H1 (cell line): Measurements from ENCODE around the gene GRP. TPM values are rescaled to one million over a fixed set of nuclear protein-coding genes. Genes with fewer than 3 reads are reported as not detected.

Experiments
- CTCF ChIA-PET: fragments of 300-600 bp; sonication (Branson Sonifier 250); formaldehyde crosslinking; loops from one replicate; lab custom pipeline; 2021; ENCODE audit not compliant: partially characterized antibody; lab: Charles Lee
- POLR2A ChIA-PET: fragments of 300-600 bp; sonication (Branson Sonifier 250); formaldehyde crosslinking; loops from one replicate; lab custom pipeline; 2021; ENCODE audit warnings: inconsistent platforms; ENCODE audit not compliant: partially characterized antibody; lab: Charles Lee
- DNase-seq, 2 experiments: peaks; one replicate each; pipeline versions ENCODE4 v3.0.0 to v3.0.0-alpha.2; 2010 to 2022; ENCODE audit warnings: low spot score in 2 of 2, low read depth in 1 of 2, mixed read lengths in 1 of 2
- FAIRE-seq: peaks from 2 replicates; lab custom pipeline; 2011; peaks lifted over from hg19 to GRCh38; lab: Jason Lieb, UNC
- H2AFZ ChIP-seq: 2 replicates; pipeline ENCODE4 v1.8.1; 2012; ENCODE audit warnings: low read length, inconsistent platforms
- H2AK5ac ChIP-seq: 2 replicates; pipeline ENCODE4 v1.6.1; 2013; ENCODE audit warnings: low read depth, low read length
- H2BK120ac ChIP-seq: replicated peaks from 2 replicates; pipeline ENCODE3; 2013; ENCODE audit warnings: low read depth, low read length, inconsistent platforms
- H2BK12ac ChIP-seq: 2 replicates; pipeline ENCODE4 v1.6.1; 2013; ENCODE audit warnings: low read depth, low read length
- H2BK15ac ChIP-seq: 2 replicates; pipeline ENCODE4 v1.6.1; 2013; ENCODE audit warnings: low read length
- H2BK20ac ChIP-seq: 2 replicates; pipeline ENCODE4 v1.6.1; 2013; ENCODE audit warnings: low read length
- H2BK5ac ChIP-seq: 2 replicates; pipeline ENCODE4 v1.6.1; 2013; ENCODE audit warnings: low read depth, low read length
- H3K14ac ChIP-seq: 2 replicates; pipeline ENCODE4 v1.6.1; 2013; ENCODE audit warnings: inconsistent platforms; ENCODE audit not compliant: insufficient read length
- H3K18ac ChIP-seq: 2 replicates; pipeline ENCODE4 v1.6.1; 2013; ENCODE audit warnings: low read length; ENCODE audit errors: extremely low read depth
- H3K23ac ChIP-seq: 2 replicates; pipeline ENCODE4 v1.6.1; 2013; ENCODE audit warnings: inconsistent platforms; ENCODE audit not compliant: insufficient read length
- H3K23me2 ChIP-seq: 2 replicates; pipeline ENCODE4 v1.6.1; 2013; ENCODE audit warnings: low read depth, low read length
- H3K27ac ChIP-seq: 2 replicates; pipeline ENCODE4 v1.6.1; 2011; ENCODE audit warnings: low read depth, low read length, inconsistent platforms
- H3K27me3 ChIP-seq, 4 experiments: replicated peaks in 1 of 4; 1 replicate in 1 of 4; 2 replicates in 3 of 4; pipeline versions ENCODE4 v1.6.1 to v1.8.1; 2011 to 2013; ENCODE audit warnings: low read length in 3 of 4, mild to moderate bottlenecking in 3 of 4, inconsistent platforms in 2 of 4, mixed read lengths in 2 of 4, moderate library complexity in 1 of 4; ENCODE audit not compliant: control insufficient read depth in 3 of 4, insufficient read depth in 3 of 4; ENCODE audit errors: extremely low read depth in 1 of 4
- H3K36me3 ChIP-seq, 4 experiments: 2 replicates each; pipeline versions ENCODE4 v1.6.1 to v1.8.1; 2011 to 2013; ENCODE audit warnings: mild to moderate bottlenecking in 4 of 4, low read length in 3 of 4, moderate library complexity in 2 of 4, control low read depth in 1 of 4, inconsistent platforms in 1 of 4; ENCODE audit not compliant: insufficient read depth in 4 of 4, control insufficient read depth in 2 of 4
- H3K4ac ChIP-seq: replicated peaks from 2 replicates; pipeline ENCODE3; 2013; ENCODE audit warnings: low read length, low read depth, mixed read lengths, inconsistent platforms; ENCODE audit not compliant: insufficient read length
- H3K4me1 ChIP-seq, 4 experiments: replicated peaks in 1 of 4; 1 replicate in 1 of 4; 2 replicates in 3 of 4; pipeline versions ENCODE4 v1.6.1 to v1.8.1; 2011 to 2013; ENCODE audit warnings: low read length in 3 of 4, inconsistent platforms in 2 of 4, mixed read lengths in 1 of 4; ENCODE audit not compliant: insufficient read depth in 4 of 4, control insufficient read depth in 3 of 4
- H3K4me2 ChIP-seq, 2 experiments: 2 replicates each; pipeline versions ENCODE4 v1.6.1 to v1.8.1; 2011 to 2013; ENCODE audit warnings: low read depth in 2 of 2, low read length in 2 of 2, control low read depth in 1 of 2, inconsistent platforms in 1 of 2, mild to moderate bottlenecking in 1 of 2; ENCODE audit not compliant: insufficient read depth in 1 of 2
- H3K4me3 ChIP-seq, 4 experiments: fragments of 200-600, 300-600 bp in 1 of 4; sonication (generic), shearing (Covaris generic), sonication (Bioruptor Twin) in 1 of 4; 2 replicates each; pipeline versions ENCODE4 v1.5.1 to v1.8.1; 2011 to 2016; ENCODE audit warnings: low read length in 4 of 4, low read depth in 3 of 4, control low read depth in 2 of 4, inconsistent platforms in 2 of 4, mild to moderate bottlenecking in 2 of 4, mixed read lengths in 1 of 4, moderate library complexity in 1 of 4; ENCODE audit not compliant: insufficient read depth in 2 of 4; ENCODE audit errors: extremely low read depth in 1 of 4
- H3K56ac ChIP-seq: replicated peaks from 2 replicates; pipeline ENCODE3; 2013; ENCODE audit warnings: low read depth, mild to moderate bottlenecking, mixed read lengths, low read length, inconsistent platforms; ENCODE audit not compliant: insufficient read length
- H3K79me1 ChIP-seq: 2 replicates; pipeline ENCODE4 v1.6.1; 2013; ENCODE audit warnings: low read depth, low read length, control low read depth
- H3K79me2 ChIP-seq, 2 experiments: 2 replicates each; pipeline versions ENCODE4 v1.6.1 to v1.8.1; 2012 to 2013; ENCODE audit warnings: low read length in 2 of 2, mild to moderate bottlenecking in 2 of 2, inconsistent platforms in 1 of 2; ENCODE audit not compliant: insufficient read depth in 2 of 2, control insufficient read depth in 1 of 2
- H3K9ac ChIP-seq, 4 experiments: replicated peaks in 1 of 4; 1 replicate in 1 of 4; 2 replicates in 3 of 4; pipeline versions ENCODE4 v1.6.1 to v1.8.1; 2011 to 2013; ENCODE audit warnings: low read depth in 3 of 4, low read length in 3 of 4, control low read depth in 2 of 4, mild to moderate bottlenecking in 2 of 4, moderate library complexity in 2 of 4, inconsistent platforms in 1 of 4; ENCODE audit errors: extremely low read depth in 1 of 4
- H3K9me3 ChIP-seq, 2 experiments: 2 replicates each; pipeline versions ENCODE4 v1.6.1 to v1.8.1; 2012 to 2013; ENCODE audit warnings: mild to moderate bottlenecking in 2 of 2, moderate library complexity in 2 of 2, control low read depth in 1 of 2, inconsistent platforms in 1 of 2, low read depth in 1 of 2, low read length in 1 of 2, mixed read lengths in 1 of 2; ENCODE audit not compliant: insufficient read depth in 2 of 2
- H4K20me1 ChIP-seq, 2 experiments: replicated peaks in 1 of 2; 2 replicates each; pipeline versions ENCODE3 to v1.8.1; 2011 to 2013; ENCODE audit warnings: inconsistent platforms in 2 of 2, low read length in 2 of 2, mild to moderate bottlenecking in 1 of 2; ENCODE audit not compliant: insufficient read depth in 2 of 2, control insufficient read depth in 1 of 2
- H4K5ac ChIP-seq: 2 replicates; pipeline ENCODE4 v1.6.1; 2013; ENCODE audit warnings: low read length, low read depth, mixed read lengths, inconsistent platforms; ENCODE audit not compliant: insufficient read length
- H4K8ac ChIP-seq: 2 replicates; pipeline ENCODE4 v1.8.0; 2013; ENCODE audit warnings: mild to moderate bottlenecking, moderate library complexity, low read length, inconsistent platforms; ENCODE audit not compliant: insufficient read depth; ENCODE audit errors: extremely low read depth
- H4K91ac ChIP-seq: replicated peaks from 2 replicates; pipeline ENCODE3; 2013; ENCODE audit warnings: low read length, mixed read lengths, inconsistent platforms; ENCODE audit not compliant: insufficient read length
- ASH2L ChIP-seq: fragments of 200-600, 300-600 bp; sonication (generic); IDR thresholded peaks from one replicate; pipeline ENCODE4 v1.7.1; 2017; ENCODE audit warnings: low read length
- ATF2 ChIP-seq: IDR thresholded peaks from 2 replicates; pipeline ENCODE4 v1.6.1; 2012; ENCODE audit warnings: low read length, inconsistent platforms
- BACH1 ChIP-seq: IDR thresholded peaks from 2 replicates; pipeline ENCODE4 v1.6.1; 2012; ENCODE audit warnings: low read length, improper control_type of control experiment
- BCL11A ChIP-seq, 2 experiments: IDR thresholded peaks; one replicate each; pipeline ENCODE4 v1.6.1; 2011; ENCODE audit warnings: low read depth in 2 of 2, low read length in 2 of 2, mild to moderate bottlenecking in 2 of 2
- CTBP2 ChIP-seq: IDR thresholded peaks from 2 replicates; pipeline ENCODE4 v1.7.0; 2011; ENCODE audit warnings: borderline replicate concordance, mild to moderate bottlenecking, moderate library complexity, mixed read lengths, low read length; ENCODE audit not compliant: insufficient read depth, insufficient read length
- E2F6 ChIP-seq: IDR thresholded peaks from 2 replicates; pipeline ENCODE4 v1.6.1; 2012; ENCODE audit warnings: inconsistent platforms
- JUN ChIP-seq: IDR thresholded peaks from 2 replicates; pipeline ENCODE4 v1.6.1; 2011; ENCODE audit warnings: low read depth, mild to moderate bottlenecking, improper control_type of control experiment, low read length
- JUND ChIP-seq: IDR thresholded peaks from 2 replicates; pipeline ENCODE4 v1.6.1; 2011; ENCODE audit warnings: mild to moderate bottlenecking, improper control_type of control experiment, low read length
- KDM4A ChIP-seq: IDR thresholded peaks from one replicate; pipeline ENCODE4 v1.7.1; 2012; ENCODE audit warnings: low read depth, mild to moderate bottlenecking, moderate library complexity, low read length, inconsistent platforms; ENCODE audit not compliant: severe bottlenecking
- KDM5A ChIP-seq: fragments of 200-600 bp; IDR thresholded peaks from 2 replicates; pipeline ENCODE4 v1.7.1; 2012; ENCODE audit warnings: mild to moderate bottlenecking, low read length, inconsistent platforms, mixed read lengths
- MAFK ChIP-seq: IDR thresholded peaks from 2 replicates; pipeline ENCODE4 v1.6.1; 2012; ENCODE audit warnings: low read depth, mild to moderate bottlenecking, improper control_type of control experiment, low read length
- SIN3A ChIP-seq, 2 experiments: IDR thresholded peaks in 1 of 2; conservative IDR thresholded peaks in 1 of 2; 2 replicates each; pipeline ENCODE4 v1.6.1; 2011 to 2012; ENCODE audit warnings: low read length in 2 of 2, improper control_type of control experiment in 1 of 2, low read depth in 1 of 2, mild to moderate bottlenecking in 1 of 2
- WGBS, 2 experiments: shearing (Covaris generic) in 1 of 2; methylation state at CpG; one replicate each; pipeline versions ENCODE4 v1.1.6 to v1.1.7; 2013 to 2015; ENCODE audit warnings: low lambda C conversion rate in 2 of 2, mixed read lengths in 2 of 2, inconsistent platforms in 1 of 2, low coverage in 1 of 2, missing lambda C conversion rate in 1 of 2; ENCODE audit not compliant: insufficient replicate concordance in 2 of 2, insufficient coverage in 1 of 2, insufficient read length in 1 of 2; ENCODE audit errors: extremely low coverage in 1 of 2, missing lambda C conversion rate in 1 of 2; 5-methylcytosine and 5-hydroxymethylcytosine counted together
- polyA plus RNA-seq, 7 experiments: library from polyadenylated mRNA; depleted of rRNA in 3 of 7; stranded (reverse) in 5 of 7; unstranded in 2 of 7; fragments of >200 nt in 5 of 7; fragments of 200-250 nt in 2 of 7; gene quantifications; 1 replicate in 5 of 7; 2 replicates in 1 of 7; 4 replicates in 1 of 7; pipeline versions ENCODE4 v1.2.1 to v1.2.3, GENCODE V29; 2011 to 2013; ENCODE audit warnings: missing spikeins in 2 of 7, mixed read lengths in 2 of 7
- total RNA-seq: library from RNA; stranded (reverse); fragmentation: NEBNext Ultra II Directional; extraction: Animal tissue kit (Norgen Biotek cat#: 25700); gene quantifications from 2 replicates; pipeline ENCODE4 v1.2.1, GENCODE V29; 2021

Gene GRP
- total and polyA plus RNA-seq, 2 of the 8 experiments (the other 6 are each of a cell fraction or from before 2014, with no cell fraction given): not detected

GRCh38 chr18:59211629-59212028, 8.3 kb upstream of the GRP start:
- ChIA-PET POLR2A (no interaction called here), CTCF (interaction anchor here (1.1 kb wide), 1 partner anchor 11 kb away, joined by 3 read pairs; no protein-coding TSS in a partner anchor)
- no peak overlapping the region for H3K23ac ChIP-seq
- peaks cover 0 to 2% (median 0%) of the 10 kb centered on the region in 4 experiments; a peak in 2 of 7 replicates for H3K27me3 ChIP-seq
- no peak overlapping the region for H2BK120ac ChIP-seq
- no peak overlapping the region for H2BK12ac ChIP-seq
- H2BK15ac ChIP-seq: no peak overlapping the region
- no peak overlapping the region for H2AFZ ChIP-seq
- no peaks in the 10 kb centered on the region for H4K20me1 ChIP-seq
- 93% methylated on average over 2 of the region's 2 CpGs; no CpG with 5 or more reads in 1 of the 2 experiments for WGBS, 2 experiments
- H3K4me3 ChIP-seq: no peak overlapping the region
- no peak overlapping the region for H3K4me2 ChIP-seq
- FAIRE-seq (no peak), DNase-seq (no peak)
- no peak overlapping the region for H3K56ac ChIP-seq
- H4K8ac ChIP-seq: no peak overlapping the region
- H4K5ac ChIP-seq: no peak overlapping the region
- no peak overlapping the region for H2BK5ac ChIP-seq
- H2BK20ac ChIP-seq: no peak overlapping the region
- H3K9me3 ChIP-seq: no peaks in the 10 kb centered on the region
- H3K36me3 ChIP-seq: no peaks in the 10 kb centered on the region
- no peaks in the 10 kb centered on the region for H3K79me1 ChIP-seq
- no peaks in the 10 kb centered on the region for H3K79me2 ChIP-seq
- H3K9ac ChIP-seq: no peak overlapping the region
- H3K14ac ChIP-seq: no peak overlapping the region
- H3K23me2 ChIP-seq: no peaks in the 10 kb centered on the region; the same call in 1 of the 2 replicates
- H3K4me1 ChIP-seq: no peaks in the 10 kb centered on the region
- H3K4ac ChIP-seq: no peak overlapping the region
- no peak overlapping the region for H2AK5ac ChIP-seq
- no peak overlapping the region for H3K18ac ChIP-seq
- no peak overlapping the region for H3K27ac ChIP-seq
- H4K91ac ChIP-seq: no peak overlapping the region
- TF ChIP-seq BACH1 (no peak), JUND (no peak), KDM4A (no peak), ASH2L (no peak), CTBP2 (no peak), ATF2 (no peak), KDM5A (no peak), BCL11A (IDR thresholded peaks at IDR 0.05; ENCODE audit: low read depth in 2 of 2, low read length in 2 of 2) (no peak), JUN (no peak), E2F6 (no peak), MAFK (no peak), SIN3A (conservative IDR thresholded peaks at IDR 0.05 in 1 of 2, IDR thresholded peaks at IDR 0.05 in 1 of 2; ENCODE audit: low read depth in 1 of 2, low read length in 2 of 2) (no peak)
